Mesenchymal stem cell (in vitro differentiated cells and primary cell): ENCODE results near the gene CXCR3. TPM values are rescaled to one million over a fixed set of nuclear protein-coding genes. Genes with fewer than 3 reads are reported as not detected.

Experiments
- DNase-seq: peaks from one replicate; pipeline ENCODE4 v3.0.0-alpha.2; 2013
- H2AFZ ChIP-seq: one replicate; pipeline ENCODE4 v1.6.1; 2013; ENCODE audit warnings: low read depth, mild to moderate bottlenecking, control low read depth, inconsistent platforms, low read length, moderate library complexity
- H2AK5ac ChIP-seq: 2 replicates; pipeline ENCODE4 v1.6.1; 2013; ENCODE audit warnings: low read length, moderate library complexity, mild to moderate bottlenecking, inconsistent platforms; ENCODE audit not compliant: severe bottlenecking
- H2BK120ac ChIP-seq: one replicate; pipeline ENCODE4 v1.6.1; 2013; ENCODE audit warnings: low read depth, mild to moderate bottlenecking, inconsistent platforms, low read length, moderate library complexity
- H2BK12ac ChIP-seq, 2 experiments: one replicate each; pipeline ENCODE4 v1.6.1; 2013; ENCODE audit warnings: inconsistent platforms in 2 of 2, low read length in 2 of 2, mild to moderate bottlenecking in 2 of 2, moderate library complexity in 2 of 2, control low read depth in 1 of 2
- H2BK15ac ChIP-seq: one replicate; pipeline ENCODE4 v1.6.1; 2013; ENCODE audit warnings: mild to moderate bottlenecking, low read depth, inconsistent platforms; ENCODE audit not compliant: poor library complexity, severe bottlenecking
- H2BK5ac ChIP-seq: 2 replicates; pipeline ENCODE4 v1.6.1; 2013; ENCODE audit warnings: low read depth, mild to moderate bottlenecking, low read length, control low read depth, inconsistent platforms; ENCODE audit not compliant: poor library complexity, severe bottlenecking
- H3K14ac ChIP-seq, 2 experiments: one replicate each; pipeline ENCODE4 v1.6.1; 2013; ENCODE audit warnings: inconsistent platforms in 2 of 2, low read length in 2 of 2, control low read depth in 1 of 2, mild to moderate bottlenecking in 1 of 2, moderate library complexity in 1 of 2
- H3K18ac ChIP-seq, 2 experiments: one replicate each; pipeline ENCODE4 v1.6.1; 2013; ENCODE audit warnings: inconsistent platforms in 2 of 2, low read length in 2 of 2, control low read depth in 1 of 2, low read depth in 1 of 2, mild to moderate bottlenecking in 1 of 2
- H3K23ac ChIP-seq, 2 experiments: one replicate each; pipeline ENCODE4 v1.6.1; 2013; ENCODE audit warnings: inconsistent platforms in 2 of 2, low read length in 2 of 2, mild to moderate bottlenecking in 2 of 2, moderate library complexity in 2 of 2, control low read depth in 1 of 2
- H3K27ac ChIP-seq: 2 replicates; pipeline ENCODE4 v1.5.1; 2013; ENCODE audit warnings: mild to moderate bottlenecking, moderate library complexity, low read length, control low read depth, inconsistent platforms; ENCODE audit not compliant: poor library complexity, severe bottlenecking
- H3K27me3 ChIP-seq, 2 experiments: 2 replicates each; pipeline versions ENCODE4 v1.6.1 to v1.7.0; 2013; ENCODE audit warnings: low read length in 2 of 2, mild to moderate bottlenecking in 2 of 2, moderate library complexity in 2 of 2, control low read depth in 1 of 2, inconsistent platforms in 1 of 2; ENCODE audit not compliant: control insufficient read depth in 1 of 2, insufficient read depth in 1 of 2
- H3K36me3 ChIP-seq, 2 experiments: 2 replicates each; pipeline versions ENCODE4 v1.6.1 to v1.7.0; 2013; ENCODE audit warnings: low read length in 2 of 2, control low read depth in 1 of 2, inconsistent platforms in 1 of 2, low read depth in 1 of 2, mild to moderate bottlenecking in 1 of 2; ENCODE audit not compliant: insufficient read depth in 2 of 2, control insufficient read depth in 1 of 2
- H3K4ac ChIP-seq, 2 experiments: one replicate each; pipeline ENCODE4 v1.6.1; 2013; ENCODE audit warnings: inconsistent platforms in 2 of 2, low read length in 2 of 2, mild to moderate bottlenecking in 2 of 2, moderate library complexity in 2 of 2, control low read depth in 1 of 2, low read depth in 1 of 2
- H3K4me1 ChIP-seq: 2 replicates; pipeline ENCODE4 v1.6.1; 2013; ENCODE audit warnings: low read depth, low read length, control low read depth; ENCODE audit not compliant: control insufficient read depth, insufficient read depth
- H3K4me2 ChIP-seq: 2 replicates; pipeline ENCODE4 v1.6.1; 2013; ENCODE audit warnings: low read length, mild to moderate bottlenecking, inconsistent platforms; ENCODE audit not compliant: poor library complexity, severe bottlenecking
- H3K4me3 ChIP-seq, 2 experiments: 2 replicates each; pipeline versions ENCODE4 v1.5.1 to v1.7.0; 2013; ENCODE audit warnings: low read length in 2 of 2, mild to moderate bottlenecking in 2 of 2, control low read depth in 1 of 2, low read depth in 1 of 2; ENCODE audit not compliant: insufficient read depth in 1 of 2
- H3K79me1 ChIP-seq: replicated peaks from 2 replicates; pipeline ENCODE4 v1.6.1; 2013; ENCODE audit warnings: mild to moderate bottlenecking, control low read depth, low read length, inconsistent platforms; ENCODE audit not compliant: poor library complexity, severe bottlenecking
- H3K9ac ChIP-seq: 2 replicates; pipeline ENCODE4 v1.7.0; 2013; ENCODE audit warnings: mild to moderate bottlenecking, low read length, moderate library complexity
- H3K9me3 ChIP-seq: 2 replicates; pipeline ENCODE4 v1.7.0; 2013; ENCODE audit warnings: mild to moderate bottlenecking, low read length; ENCODE audit not compliant: control insufficient read depth
- H4K8ac ChIP-seq: one replicate; pipeline ENCODE4 v1.6.1; 2013; ENCODE audit warnings: inconsistent platforms, mild to moderate bottlenecking, low read length, moderate library complexity
- H4K91ac ChIP-seq: one replicate; pipeline ENCODE4 v1.6.1; 2013; ENCODE audit warnings: mild to moderate bottlenecking, low read length, inconsistent platforms
- WGBS: methylation state at CpG from one replicate; pipeline ENCODE4 v1.1.7; 2013; ENCODE audit warnings: mixed read lengths; 5-methylcytosine and 5-hydroxymethylcytosine counted together
- polyA plus RNA-seq, 2 experiments: library from polyadenylated mRNA; stranded (reverse); fragments of 200-250 nt; gene quantifications; one replicate each; pipeline ENCODE4 v1.2.3, GENCODE V29; 2013

CXCR3 gene
- polyA plus RNA-seq (2013, experiment 1 of 2) = not detected
- not detected for polyA plus RNA-seq (2013, experiment 2 of 2)

GRCh38 chrX:71618303-71618721 lies at the start of gene CXCR3:
CXCR3 (minus strand) TSS chrX:71618511; CDS start chrX:71618449, 62 bp downstream.
- Histone ChIP-seq H4K8ac (no peak within 1 kb of the TSS), H2BK15ac (no peak within 1 kb of the TSS), H3K4me3 (no peak within 1 kb of the TSS), H3K23ac (no peak within 1 kb of the TSS), H3K27ac (no peak within 1 kb of the TSS), H3K79me1 (peaks cover 7% of the 10 kb centered on the region), H3K9ac (no peak within 1 kb of the TSS), H2AFZ (no peak within 1 kb of the TSS), H3K27me3 (peaks cover 0 to 12% of the 10 kb centered on the region in 2 experiments), H3K4ac (no peak within 1 kb of the TSS), H2BK120ac (no peak within 1 kb of the TSS), H2AK5ac (no peak within 1 kb of the TSS), H2BK12ac (no peak within 1 kb of the TSS), H3K9me3 (no peaks in the 10 kb centered on the region), H3K18ac (no peak within 1 kb of the TSS), H3K4me1 (peaks cover 10% of the 10 kb centered on the region), H3K36me3 (peaks cover 20 to 58% of the 10 kb centered on the region in 2 experiments), H2BK5ac (no peak within 1 kb of the TSS), H3K14ac (no peak within 1 kb of the TSS), H3K4me2 (no peak within 1 kb of the TSS), H4K91ac (no peak within 1 kb of the TSS)
- 100% methylated on average over 3 of the region's 4 CpGs for WGBS
- no peak for DNase-seq

GRCh38 chrX:71667328-71668247 lies 49.3 kb upstream of the CXCR3 start, which contains the start of gene LOC101059915:
LOC101059915 (plus strand) TSS chrX:71667546.
- H4K91ac ChIP-seq = no peak within 1 kb of the TSS
- H4K8ac ChIP-seq = no peak within 1 kb of the TSS
- no peak within 1 kb of the TSS for H2BK15ac ChIP-seq
- no peak within 1 kb of the TSS for H3K4me3 ChIP-seq
- H3K4ac ChIP-seq = no peak within 1 kb of the TSS
- no peak within 1 kb of the TSS for H2BK120ac ChIP-seq
- no peak within 1 kb of the TSS for H2AK5ac ChIP-seq
- no peak within 1 kb of the TSS for H2BK12ac ChIP-seq
- 93% methylated on average over 48 of the region's 50 CpGs for WGBS
- H3K4me1 ChIP-seq = peaks cover 2% of the 10 kb centered on the region
- no peaks in the 10 kb centered on the region for H3K79me1 ChIP-seq
- no peak within 1 kb of the TSS for H3K23ac ChIP-seq
- no peak within 1 kb of the TSS for H3K9ac ChIP-seq
- no peak within 1 kb of the TSS for H3K27ac ChIP-seq
- DNase-seq = no peak
- no peak within 1 kb of the TSS for H2BK5ac ChIP-seq
- no peaks in the 10 kb centered on the region for H3K9me3 ChIP-seq
- no peak within 1 kb of the TSS for H3K14ac ChIP-seq
- no peaks in the 10 kb centered on the region for H3K36me3 ChIP-seq
- H3K18ac ChIP-seq = no peak within 1 kb of the TSS
- no peak within 1 kb of the TSS for H2AFZ ChIP-seq
- H3K4me2 ChIP-seq = no peak within 1 kb of the TSS
- peaks cover 0 to 36% of the 10 kb centered on the region in 2 experiments for H3K27me3 ChIP-seq

GRCh38 chrX:71666240-71667223 lies 48.2 kb upstream of the CXCR3 start:
- H3K36me3 ChIP-seq = no peaks in the 10 kb centered on the region
- no peak overlapping the region for H2BK5ac ChIP-seq
- H3K4me2 ChIP-seq = no peak overlapping the region
- no peak for DNase-seq
- no peak overlapping the region for H2AK5ac ChIP-seq
- no peak overlapping the region for H3K23ac ChIP-seq
- no peak overlapping the region for H2BK12ac ChIP-seq
- H3K79me1 ChIP-seq = no peaks in the 10 kb centered on the region
- H3K14ac ChIP-seq = no peak overlapping the region
- no peak overlapping the region for H3K27ac ChIP-seq
- H2BK15ac ChIP-seq = no peak overlapping the region
- no peak overlapping the region for H4K91ac ChIP-seq
- H3K4me3 ChIP-seq = no peak overlapping the region
- H3K27me3 ChIP-seq = peaks cover 0 to 40% of the 10 kb centered on the region in 2 experiments
- H3K9ac ChIP-seq = no peak overlapping the region
- H3K18ac ChIP-seq = no peak overlapping the region
- peaks cover 2% of the 10 kb centered on the region for H3K4me1 ChIP-seq
- H2BK120ac ChIP-seq = no peak overlapping the region
- H2AFZ ChIP-seq = no peak overlapping the region
- H3K9me3 ChIP-seq = no peaks in the 10 kb centered on the region
- H4K8ac ChIP-seq = no peak overlapping the region
- 95% methylated on average over 46 of the region's 48 CpGs for whole genome bisulfite sequencing
- no peak overlapping the region for H3K4ac ChIP-seq
